Vagina (tissue), 2 donors: ENCODE results near the gene HBEGF.

Source experiments
- POLR2A ChIP-seq, 2 donors: fragments of 450-650 bp; IDR thresholded peaks; one replicate each; pipeline ENCODE4 v1.6.1; 2017; ENCODE audit warnings: antibody characterized with exemption in 2 of 2, mild to moderate bottlenecking in 2 of 2, moderate library complexity in 2 of 2
- POLR2AphosphoS5 ChIP-seq, 2 donors: sonication (generic); formaldehyde crosslinking; IDR thresholded peaks; one replicate each; pipeline ENCODE4 v1.9.0; 2017; ENCODE audit warnings: antibody characterized with exemption in 2 of 2, mild to moderate bottlenecking in 2 of 2, low read depth in 1 of 2; ENCODE audit not compliant: insufficient read depth in 1 of 2
- TF ChIP-seq, protein P1 (sequence below), 3 experiments: fragments of 450-650 bp in 2 of 3; fragments of 200-600 bp in 1 of 3; sonication (generic) in 1 of 3; IDR thresholded peaks; one replicate each; pipeline ENCODE4 v1.5.1; 2017 to 2019; ENCODE audit warnings: antibody characterized with exemption in 3 of 3, mild to moderate bottlenecking in 2 of 3, moderate library complexity in 2 of 3

DNA sequence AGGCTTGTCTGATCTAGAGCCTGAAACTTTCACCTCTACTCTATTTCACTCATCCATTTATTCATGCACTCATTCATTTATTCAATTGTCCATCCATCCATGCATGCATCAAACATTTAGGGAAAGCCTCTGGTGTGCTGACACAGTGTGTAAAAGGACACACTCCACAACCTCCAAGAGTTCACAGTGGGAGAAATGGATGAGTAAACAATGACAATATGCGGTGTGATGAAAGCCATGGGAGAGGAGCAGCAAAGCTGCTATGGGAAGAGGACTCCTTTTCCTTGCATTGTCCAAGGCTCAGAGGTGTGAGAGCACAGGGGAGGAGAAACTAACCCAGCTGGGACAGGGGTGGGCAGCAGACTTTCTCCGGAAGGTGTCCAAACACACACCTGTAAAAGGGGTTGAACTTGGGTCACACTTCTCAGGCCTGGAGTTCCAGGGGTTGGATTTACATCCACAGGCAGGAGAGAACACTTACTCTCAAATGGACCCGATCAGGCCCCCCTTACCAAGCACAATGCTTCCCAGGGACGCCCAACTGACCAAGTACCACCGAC, 22.3 kb downstream of the HBEGF start:
- TF ChIP-seq POLR2A (IDR thresholded peaks at IDR 0.05) (no peak), POLR2AphosphoS5 (IDR thresholded peaks at IDR 0.05; ENCODE audit: insufficient read depth in 1 of 2, low read depth in 1 of 2) (no peak)
- TF ChIP-seq, protein P1, sequence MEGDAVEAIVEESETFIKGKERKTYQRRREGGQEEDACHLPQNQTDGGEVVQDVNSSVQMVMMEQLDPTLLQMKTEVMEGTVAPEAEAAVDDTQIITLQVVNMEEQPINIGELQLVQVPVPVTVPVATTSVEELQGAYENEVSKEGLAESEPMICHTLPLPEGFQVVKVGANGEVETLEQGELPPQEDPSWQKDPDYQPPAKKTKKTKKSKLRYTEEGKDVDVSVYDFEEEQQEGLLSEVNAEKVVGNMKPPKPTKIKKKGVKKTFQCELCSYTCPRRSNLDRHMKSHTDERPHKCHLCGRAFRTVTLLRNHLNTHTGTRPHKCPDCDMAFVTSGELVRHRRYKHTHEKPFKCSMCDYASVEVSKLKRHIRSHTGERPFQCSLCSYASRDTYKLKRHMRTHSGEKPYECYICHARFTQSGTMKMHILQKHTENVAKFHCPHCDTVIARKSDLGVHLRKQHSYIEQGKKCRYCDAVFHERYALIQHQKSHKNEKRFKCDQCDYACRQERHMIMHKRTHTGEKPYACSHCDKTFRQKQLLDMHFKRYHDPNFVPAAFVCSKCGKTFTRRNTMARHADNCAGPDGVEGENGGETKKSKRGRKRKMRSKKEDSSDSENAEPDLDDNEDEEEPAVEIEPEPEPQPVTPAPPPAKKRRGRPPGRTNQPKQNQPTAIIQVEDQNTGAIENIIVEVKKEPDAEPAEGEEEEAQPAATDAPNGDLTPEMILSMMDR (IDR thresholded peaks at IDR 0.05) = no peak
